Keratinocyte (primary cell): ENCODE measurements around the gene CPVL. TPM values are rescaled to one million over a fixed set of nuclear protein-coding genes. Genes with fewer than 3 reads are reported as not detected.

Source experiments
- DNase-seq: peaks from one replicate; pipeline ENCODE4 v3.0.0-alpha.2; 2011; ENCODE audit warnings: low read depth, missing footprints, low spot score
- FAIRE-seq: peaks from 2 replicates; lab custom pipeline; 2011; peaks lifted over from hg19 to GRCh38; lab: Jason Lieb, UNC
- H2AFZ ChIP-seq: 2 replicates; pipeline ENCODE4 v1.6.0; 2012; ENCODE audit warnings: low read length, control low read depth, inconsistent platforms; ENCODE audit not compliant: control insufficient read depth
- H3K27ac ChIP-seq: 2 replicates; pipeline ENCODE4 v1.5.1; 2011; ENCODE audit warnings: low read length; ENCODE audit not compliant: control insufficient read depth, insufficient read depth
- H3K27me3 ChIP-seq: 3 replicates; pipeline ENCODE4 v1.6.0; 2011; ENCODE audit warnings: low read length; ENCODE audit not compliant: control insufficient read depth, insufficient read depth; ENCODE audit errors: extremely low read depth
- H3K36me3 ChIP-seq, 2 experiments: 2 replicates in 1 of 2; 3 replicates in 1 of 2; pipeline ENCODE4 v1.5.1; 2011; ENCODE audit warnings: low read length in 2 of 2, mild to moderate bottlenecking in 1 of 2; ENCODE audit not compliant: control insufficient read depth in 2 of 2, insufficient read depth in 2 of 2; ENCODE audit errors: extremely low read depth in 1 of 2
- H3K4me1 ChIP-seq: 3 replicates; pipeline ENCODE4 v1.5.1; 2011; ENCODE audit warnings: low read length; ENCODE audit not compliant: control insufficient read depth, insufficient read depth; ENCODE audit errors: extremely low read depth
- H3K4me2 ChIP-seq: 3 replicates; pipeline ENCODE4 v1.6.0; 2011; ENCODE audit warnings: low read depth, low read length; ENCODE audit not compliant: control insufficient read depth, insufficient read depth; ENCODE audit errors: extremely low read depth
- H3K4me3 ChIP-seq, 3 experiments: fragments of 200-600 bp in 1 of 3; sonication (generic) in 1 of 3; 2 replicates in 2 of 3; 3 replicates in 1 of 3; pipeline ENCODE4 v1.5.1; 2011 to 2016; ENCODE audit warnings: low read length in 3 of 3, mild to moderate bottlenecking in 3 of 3, control low read depth in 2 of 3, inconsistent platforms in 1 of 3, low read depth in 1 of 3, mixed read lengths in 1 of 3, mixed run types in 1 of 3, moderate library complexity in 1 of 3; ENCODE audit not compliant: control insufficient read depth in 2 of 3, insufficient read depth in 2 of 3; ENCODE audit errors: extremely low read depth in 1 of 3
- H3K79me2 ChIP-seq: 2 replicates; pipeline ENCODE4 v1.6.0; 2012; ENCODE audit warnings: low read length; ENCODE audit not compliant: control insufficient read depth, insufficient read depth
- H3K9ac ChIP-seq: 3 replicates; pipeline ENCODE4 v1.6.0; 2011; ENCODE audit warnings: low read length; ENCODE audit not compliant: control insufficient read depth, insufficient read depth; ENCODE audit errors: extremely low read depth
- H3K9me1 ChIP-seq: 3 replicates; pipeline ENCODE4 v1.6.0; 2011; ENCODE audit warnings: low read length; ENCODE audit not compliant: control insufficient read depth, insufficient read depth; ENCODE audit errors: extremely low read depth
- H3K9me3 ChIP-seq: 2 replicates; pipeline ENCODE4 v1.5.1; 2012; ENCODE audit warnings: low read depth, low read length; ENCODE audit not compliant: control insufficient read depth
- H4K20me1 ChIP-seq: 3 replicates; pipeline ENCODE4 v1.6.0; 2011; ENCODE audit warnings: low read length; ENCODE audit not compliant: control insufficient read depth, insufficient read depth; ENCODE audit errors: extremely low read depth
- CTCF ChIP-seq, 3 experiments: IDR thresholded peaks in 1 of 3; conservative IDR thresholded peaks in 1 of 3; optimal IDR thresholded peaks in 1 of 3; 2 replicates in 2 of 3; 3 replicates in 1 of 3; pipeline versions ENCODE3 to v1.5.1; 2011; ENCODE audit warnings: low read length in 3 of 3, mild to moderate bottlenecking in 3 of 3, moderate library complexity in 2 of 3, control low read depth in 1 of 3, inconsistent platforms in 1 of 3; ENCODE audit not compliant: insufficient read depth in 2 of 3; ENCODE audit errors: extremely low read depth in 1 of 3
- EZH2 ChIP-seq: IDR thresholded peaks from one replicate; pipeline ENCODE4 v1.6.1; 2012; ENCODE audit warnings: inconsistent platforms, mild to moderate bottlenecking, low read length, moderate library complexity
- dilution Hi-C: fragments of 300-500 bp; cut with MboI; formaldehyde crosslinking; loops from one replicate; pipeline ENCODE4 v1.7.0; 2020; ENCODE audit warnings: low sequenced_read_pairs; ENCODE audit not compliant: extremely low pct_ligation_motif_present
- polyA plus RNA-seq, 5 experiments: library from polyadenylated mRNA; depleted of rRNA in 3 of 5; stranded (reverse) in 3 of 5; stranded (forward) in 1 of 5; unstranded in 1 of 5; fragments of >200 nt; gene quantifications; 1 replicate in 1 of 5; 2 replicates in 3 of 5; 3 replicates in 1 of 5; pipeline versions ENCODE4 v1.2.1 to v1.2.3, GENCODE V29; 2011 to 2012; ENCODE audit warnings: missing spikeins in 2 of 5, low read depth in 1 of 5, low replicate concordance in 1 of 5

The CPVL gene
- polyA plus RNA-seq, 1 donor (not counting 4 experiments of a cell fraction or from before 2014, with no cell fraction given): 9.8 TPM

- no peaks in the 10 kb centered on the region for H4K20me1 ChIP-seq
- no peak overlapping the region for H3K9ac ChIP-seq
- no peak for FAIRE-seq
- H3K27ac ChIP-seq: no peak overlapping the region
- dilution Hi-C loops: no loop called here
- no peaks in the 10 kb centered on the region for H3K9me3 ChIP-seq
- no peaks in the 10 kb centered on the region for H3K79me2 ChIP-seq
- H3K9me1 ChIP-seq: no peaks in the 10 kb centered on the region
- no peak overlapping the region for H3K4me2 ChIP-seq
- H3K36me3 ChIP-seq: no peaks in the 10 kb centered on the region
- DNase-seq: no peak
- TF ChIP-seq CTCF (optimal IDR thresholded peaks at IDR 0.05 in 1 of 3, IDR thresholded peaks at IDR 0.05 in 1 of 3, conservative IDR thresholded peaks at IDR 0.05 in 1 of 3; ENCODE audit: extremely low read depth in 1 of 3, insufficient read depth in 2 of 3, low read length in 3 of 3) (no peak), EZH2 (no peak)
- H3K4me3 ChIP-seq: no peak overlapping the region
- H3K27me3 ChIP-seq: peaks cover 38% of the 10 kb centered on the region
- H3K4me1 ChIP-seq: peaks cover 21% of the 10 kb centered on the region
- H2AFZ ChIP-seq: no peak overlapping the region
Observed at GRCh38 chr7:28954946-28955345, 191.4 kb downstream of the CPVL start.

- Histone ChIP-seq H2AFZ (no peak overlapping the region), H3K27me3 (peaks cover 38% of the 10 kb centered on the region), H3K79me2 (no peaks in the 10 kb centered on the region), H3K9me3 (no peaks in the 10 kb centered on the region), H3K27ac (no peak overlapping the region), H3K4me1 (peaks cover 26% of the 10 kb centered on the region), H3K9ac (no peak overlapping the region), H3K9me1 (no peaks in the 10 kb centered on the region), H3K4me2 (no peak overlapping the region), H3K4me3 (no peak overlapping the region), H3K36me3 (no peaks in the 10 kb centered on the region), H4K20me1 (no peaks in the 10 kb centered on the region)
- FAIRE-seq: no peak
- dilution Hi-C loops: no loop called here
- TF ChIP-seq EZH2 (no peak), CTCF (optimal IDR thresholded peaks at IDR 0.05 in 1 of 3, IDR thresholded peaks at IDR 0.05 in 1 of 3, conservative IDR thresholded peaks at IDR 0.05 in 1 of 3; ENCODE audit: extremely low read depth in 1 of 3, insufficient read depth in 2 of 3, low read length in 3 of 3) (no peak)
- DNase-seq: no peak
Observed at GRCh38 chr7:28954471-28954870, 191.9 kb downstream of the CPVL start.
